HG02588 (cell line): ENCODE measurements around the gene ADIRF.
"Not testable (repeated sequence)": the region's sequence is repeated elsewhere in the genome, so short reads cannot be mapped to it uniquely, and the experiment has no call there.

Experiments used
- ATAC-seq: cut with Tn5 transposase; IDR thresholded peaks from one replicate; pipeline ENCODE4 v1.9.1; 2021; ENCODE audit warnings: mild to moderate bottlenecking, moderate library complexity; ENCODE audit not compliant: unreplicated experiment

Gene ADIRF

GRCh38 chr10:86968271-86968993 is at the start of gene ADIRF:
Gene ADIRF (plus strand): TSS chr10:86968482. CDS start chr10:86968545, 63 bp downstream.
- no peak for ATAC-seq

GRCh38 chr10:86922553-86922961 is 45.7 kb upstream of the ADIRF start:
- no peak for ATAC-seq

GRCh38 chr10:86929468-86930380 is 38.6 kb upstream of the ADIRF start:
- ATAC-seq: no peak

- ATAC-seq: no peak
Observed at GRCh38 chr10:86931872-86932271, 36.4 kb upstream of the ADIRF start.

- ATAC-seq: no peak
Observed at GRCh38 chr10:86932674-86933073, 35.6 kb upstream of the ADIRF start.

- ATAC-seq: not testable (repeated sequence)
Observed at GRCh38 chr10:86934162-86934711, 34.0 kb upstream of the ADIRF start.

- ATAC-seq: no peak
Observed at GRCh38 chr10:86936661-86937501, 31.4 kb upstream of the ADIRF start.

GRCh38 chr10:86937502-86938154 is 30.7 kb upstream of the ADIRF start:
- no peak for ATAC-seq

- no peak for ATAC-seq
Observed at GRCh38 chr10:86938260-86938659, 30.0 kb upstream of the ADIRF start.

- not testable (repeated sequence) for ATAC-seq
Observed at GRCh38 chr10:86940076-86940475, 28.2 kb upstream of the ADIRF start.

GRCh38 chr10:86940677-86941076 is 27.6 kb upstream of the ADIRF start:
- ATAC-seq: no peak

GRCh38 chr10:86941426-86941825 is 26.9 kb upstream of the ADIRF start:
- no peak for ATAC-seq

GRCh38 chr10:86941991-86942421 is 26.3 kb upstream of the ADIRF start:
- ATAC-seq: no peak

GRCh38 chr10:86942441-86943315 is 25.6 kb upstream of the ADIRF start:
- ATAC-seq: no peak

GRCh38 chr10:86943316-86944030 is 24.8 kb upstream of the ADIRF start:
- ATAC-seq: no peak

- no peak for ATAC-seq
Observed at GRCh38 chr10:86944031-86944419, 24.3 kb upstream of the ADIRF start.

GRCh38 chr10:86944471-86944870 is 23.8 kb upstream of the ADIRF start:
- ATAC-seq: no peak

GRCh38 chr10:86944907-86945306 is 23.4 kb upstream of the ADIRF start:
- ATAC-seq: no peak
